Erythroblast (primary cell): ENCODE results near the gene AHSP.
A peak's percentile ranks its signal among the peaks of the same experiment; 100 is the strongest.
"Not testable (repeated sequence)": the region's sequence is repeated elsewhere in the genome, so short reads cannot be mapped to it uniquely, and the experiment has no call there.

Experiments used
- DNase-seq, 2 experiments: peaks; one replicate each; lab custom pipeline; 2025; lab: John Stamatoyannopoulos, UW
- GATA1 ChIP-seq: IDR thresholded peaks from 2 replicates; pipeline ENCODE4 v1.6.1; 2011; ENCODE audit warnings: low read depth, mild to moderate bottlenecking, control low read depth, low read length, moderate library complexity
- POLR2A ChIP-seq: IDR thresholded peaks from 2 replicates; pipeline ENCODE4 v1.6.1; 2011; ENCODE audit warnings: mild to moderate bottlenecking, low read length

AHSP gene

GRCh38 chr16:31507929-31508705 lies 19.6 kb upstream of the AHSP start, which contains the start of gene RUSF1:
Gene RUSF1, minus strand, starts transcription at chr16:31508391. Its CDS starts 18 bp downstream, at chr16:31508373.
- TF ChIP-seq POLR2A (peak; percentile 91), GATA1 (no peak)
- DNase-seq = peak; percentile 94

GRCh38 chr16:31508706-31509195 lies 18.9 kb upstream of the AHSP start:
- TF ChIP-seq GATA1 = no peak
- no peak for TF ChIP-seq POLR2A
- DNase-seq = no peak

GRCh38 chr16:31513126-31513525 lies 14.6 kb upstream of the AHSP start:
- no peak for TF ChIP-seq GATA1
- no peak for TF ChIP-seq POLR2A
- no peak for DNase-seq

- no peak for DNase-seq
- TF ChIP-seq POLR2A (no peak), GATA1 (no peak)
These were observed 13.8 kb upstream of the AHSP start for GRCh38 chr16:31513884-31514283.

- TF ChIP-seq GATA1 = no peak
- no peak for TF ChIP-seq POLR2A
- DNase-seq = no peak
These were observed 9.8 kb upstream of the AHSP start for GRCh38 chr16:31517800-31518402.

GRCh38 chr16:31519759-31520431 lies 7.8 kb upstream of the AHSP start:
- TF ChIP-seq GATA1 (no peak), POLR2A (no peak)
- peak in 1 of 2 experiments; percentile 33 for DNase-seq

- DNase-seq = no peak
- TF ChIP-seq POLR2A (no peak), GATA1 (no peak)
These were observed 6.3 kb upstream of the AHSP start for GRCh38 chr16:31521368-31521767.

- no peak for TF ChIP-seq POLR2A
- no peak for TF ChIP-seq GATA1
- DNase-seq = peak in 1 of 2 experiments; percentile 51
These were observed 5.6 kb upstream of the AHSP start for GRCh38 chr16:31522071-31522470.

GRCh38 chr16:31523768-31524167 lies 3.9 kb upstream of the AHSP start:
- DNase-seq = not testable (repeated sequence)

GRCh38 chr16:31525113-31525512 lies 2.6 kb upstream of the AHSP start:
- no peak for DNase-seq
- TF ChIP-seq GATA1 (no peak), POLR2A (no peak)

GRCh38 chr16:31528523-31529107 lies 915 bp downstream of the AHSP start:
- peak in 1 of 2 experiments; percentile 74 for DNase-seq
- TF ChIP-seq POLR2A (no peak), GATA1 (no peak)

GRCh38 chr16:31529108-31529936 lies 1.6 kb downstream of the AHSP start:
- TF ChIP-seq GATA1 (no peak), POLR2A (no peak)
- peak; percentile 79 to 86 for DNase-seq

- DNase-seq = no peak
- TF ChIP-seq POLR2A = no peak
- TF ChIP-seq GATA1 = no peak
These were observed 2.2 kb downstream of the AHSP start for GRCh38 chr16:31529937-31530312.

GRCh38 chr16:31530405-31530804 lies 2.7 kb downstream of the AHSP start:
- peak; percentile 3 for TF ChIP-seq POLR2A
- TF ChIP-seq GATA1 = no peak
- DNase-seq = no peak
